ENCODE results near the gene ENTPD6. TPM values are rescaled to one million over a fixed set of nuclear protein-coding genes. Genes with fewer than 3 reads are reported as not detected.

The ENTPD6 gene
- total and polyA plus RNA-seq, 9 donors, result 34.9 to 73.8 (median 47.1) TPM

DNA sequence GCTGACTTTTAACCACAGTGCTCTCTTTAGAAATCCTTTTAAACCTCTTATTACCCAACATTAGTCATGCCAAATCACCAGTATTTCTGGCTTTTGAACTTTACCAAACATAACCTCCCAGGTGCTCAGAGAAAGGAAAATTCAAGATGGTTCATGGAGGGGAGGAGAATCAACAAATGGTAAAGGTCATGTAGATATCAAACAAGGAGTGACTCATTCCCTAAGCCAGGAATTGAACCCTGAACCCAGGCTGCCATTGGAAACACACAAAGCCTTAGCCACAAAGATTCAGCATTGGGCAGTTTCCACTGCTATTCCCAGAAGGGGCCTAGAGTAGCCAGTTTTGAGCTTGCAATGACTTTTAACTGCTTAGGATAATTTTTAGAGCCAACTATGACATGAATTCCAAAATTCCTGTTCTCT is 21.6 kb upstream of the ENTPD6 start:
- Histone ChIP-seq H3K36me3 (no peaks in the 10 kb centered on the region), H3K9me3 (no peaks in the 10 kb centered on the region), H3K27ac (no peak overlapping the region), H3K4me3 (no peak overlapping the region), H3K4me1 (ENCODE audit: insufficient read depth) (peaks cover 10% of the 10 kb centered on the region), H3K27me3 (no peaks in the 10 kb centered on the region)
- TF ChIP-seq, protein P1, sequence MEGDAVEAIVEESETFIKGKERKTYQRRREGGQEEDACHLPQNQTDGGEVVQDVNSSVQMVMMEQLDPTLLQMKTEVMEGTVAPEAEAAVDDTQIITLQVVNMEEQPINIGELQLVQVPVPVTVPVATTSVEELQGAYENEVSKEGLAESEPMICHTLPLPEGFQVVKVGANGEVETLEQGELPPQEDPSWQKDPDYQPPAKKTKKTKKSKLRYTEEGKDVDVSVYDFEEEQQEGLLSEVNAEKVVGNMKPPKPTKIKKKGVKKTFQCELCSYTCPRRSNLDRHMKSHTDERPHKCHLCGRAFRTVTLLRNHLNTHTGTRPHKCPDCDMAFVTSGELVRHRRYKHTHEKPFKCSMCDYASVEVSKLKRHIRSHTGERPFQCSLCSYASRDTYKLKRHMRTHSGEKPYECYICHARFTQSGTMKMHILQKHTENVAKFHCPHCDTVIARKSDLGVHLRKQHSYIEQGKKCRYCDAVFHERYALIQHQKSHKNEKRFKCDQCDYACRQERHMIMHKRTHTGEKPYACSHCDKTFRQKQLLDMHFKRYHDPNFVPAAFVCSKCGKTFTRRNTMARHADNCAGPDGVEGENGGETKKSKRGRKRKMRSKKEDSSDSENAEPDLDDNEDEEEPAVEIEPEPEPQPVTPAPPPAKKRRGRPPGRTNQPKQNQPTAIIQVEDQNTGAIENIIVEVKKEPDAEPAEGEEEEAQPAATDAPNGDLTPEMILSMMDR (IDR thresholded peaks at IDR 0.05), result no peak
- TF ChIP-seq POLR2A (IDR thresholded peaks at IDR 0.05) (no peak), EP300 (IDR thresholded peaks at IDR 0.05) (no peak)
- intact Hi-C loops (cut with DNase I), result loop anchor here in 2 of 4 donors (10.0 kb wide), 1 partner anchor 89 kb away; the partner anchor contains the start of gene VSX1 (in 2 of the 2)
- no peak for DNase-seq

DNA sequence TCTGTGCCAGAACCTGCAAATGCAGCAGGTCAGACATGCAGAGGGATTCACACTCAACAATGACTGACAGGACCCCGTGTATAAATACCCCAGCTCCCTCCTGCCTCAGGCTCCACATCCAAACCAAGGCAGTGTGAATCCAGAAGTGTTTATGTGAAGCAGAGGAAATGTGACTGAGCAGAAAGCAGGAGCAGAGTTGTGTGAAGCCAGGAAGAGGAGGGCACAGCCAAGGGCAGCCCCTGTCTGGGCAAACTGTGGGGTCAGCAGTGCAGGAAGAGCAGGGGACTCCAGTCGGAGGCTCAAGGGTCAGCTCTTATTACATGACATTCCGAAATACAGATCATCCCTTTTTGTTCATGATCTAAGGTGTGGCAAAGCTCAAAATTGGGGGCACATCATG is 19.3 kb upstream of the ENTPD6 start:
- Histone ChIP-seq H3K4me1 (ENCODE audit: insufficient read depth) (peaks cover 10% of the 10 kb centered on the region), H3K27ac (no peak overlapping the region), H3K36me3 (no peaks in the 10 kb centered on the region), H3K4me3 (no peak overlapping the region), H3K9me3 (no peaks in the 10 kb centered on the region), H3K27me3 (no peaks in the 10 kb centered on the region)
- 80 to 92% (median 87%) methylated on average over 3 of the region's 3 CpGs for WGBS, 3 donors
- no peak for DNase-seq
- TF ChIP-seq, protein P1 (IDR thresholded peaks at IDR 0.05), result no peak
- TF ChIP-seq POLR2A (IDR thresholded peaks at IDR 0.05) (no peak), EP300 (IDR thresholded peaks at IDR 0.05) (no peak)
- intact Hi-C loops (cut with DNase I), result loop anchor here in 3 of 4 donors (5.0 to 10.0 kb wide), 2 partner anchors 91 to 179 kb away; partner anchors contain the start of gene VSX1 (in 2 of the 3)

DNA sequence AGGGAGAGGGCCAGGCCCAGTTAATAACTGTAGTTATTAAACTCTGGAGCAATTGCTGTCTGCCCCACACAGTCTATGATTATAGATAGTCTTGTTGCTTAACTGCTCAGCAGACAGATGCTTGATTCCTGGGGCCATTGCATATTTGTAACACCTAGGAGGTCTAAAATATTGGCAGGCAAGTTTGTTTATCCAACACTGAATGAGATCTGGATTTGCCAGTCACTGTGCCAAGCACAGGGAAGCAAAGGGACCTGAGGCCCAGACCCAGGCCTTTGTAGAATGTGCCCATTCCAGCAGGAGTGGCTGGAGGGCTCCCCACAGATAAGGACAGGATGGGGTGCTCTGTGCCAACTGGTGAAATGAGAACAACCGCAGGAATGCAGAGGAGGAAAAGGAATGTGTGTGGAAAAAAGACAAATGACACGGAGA is 17.6 kb upstream of the ENTPD6 start:
- no peaks in the 10 kb centered on the region for H3K9me3 ChIP-seq
- DNase-seq, result no peak
- no peaks in the 10 kb centered on the region for H3K27me3 ChIP-seq
- TF ChIP-seq POLR2A (IDR thresholded peaks at IDR 0.05) (no peak), EP300 (IDR thresholded peaks at IDR 0.05) (no peak)
- TF ChIP-seq, protein P1 (IDR thresholded peaks at IDR 0.05), result no peak
- intact Hi-C loops (cut with DNase I), result loop anchor here in 3 of 4 donors (5.0 to 10.0 kb wide), 2 partner anchors 93 to 181 kb away; partner anchors contain the start of gene VSX1 (in 2 of the 3)
- peaks cover 10% of the 10 kb centered on the region for H3K4me1 ChIP-seq (ENCODE audit: insufficient read depth)
- H3K36me3 ChIP-seq, result no peaks in the 10 kb centered on the region
- 18 to 42% (median 20%) methylated on average over 2 of the region's 2 CpGs for WGBS, 3 donors
- H3K4me3 ChIP-seq, result no peak overlapping the region
- H3K27ac ChIP-seq, result no peak overlapping the region

DNA sequence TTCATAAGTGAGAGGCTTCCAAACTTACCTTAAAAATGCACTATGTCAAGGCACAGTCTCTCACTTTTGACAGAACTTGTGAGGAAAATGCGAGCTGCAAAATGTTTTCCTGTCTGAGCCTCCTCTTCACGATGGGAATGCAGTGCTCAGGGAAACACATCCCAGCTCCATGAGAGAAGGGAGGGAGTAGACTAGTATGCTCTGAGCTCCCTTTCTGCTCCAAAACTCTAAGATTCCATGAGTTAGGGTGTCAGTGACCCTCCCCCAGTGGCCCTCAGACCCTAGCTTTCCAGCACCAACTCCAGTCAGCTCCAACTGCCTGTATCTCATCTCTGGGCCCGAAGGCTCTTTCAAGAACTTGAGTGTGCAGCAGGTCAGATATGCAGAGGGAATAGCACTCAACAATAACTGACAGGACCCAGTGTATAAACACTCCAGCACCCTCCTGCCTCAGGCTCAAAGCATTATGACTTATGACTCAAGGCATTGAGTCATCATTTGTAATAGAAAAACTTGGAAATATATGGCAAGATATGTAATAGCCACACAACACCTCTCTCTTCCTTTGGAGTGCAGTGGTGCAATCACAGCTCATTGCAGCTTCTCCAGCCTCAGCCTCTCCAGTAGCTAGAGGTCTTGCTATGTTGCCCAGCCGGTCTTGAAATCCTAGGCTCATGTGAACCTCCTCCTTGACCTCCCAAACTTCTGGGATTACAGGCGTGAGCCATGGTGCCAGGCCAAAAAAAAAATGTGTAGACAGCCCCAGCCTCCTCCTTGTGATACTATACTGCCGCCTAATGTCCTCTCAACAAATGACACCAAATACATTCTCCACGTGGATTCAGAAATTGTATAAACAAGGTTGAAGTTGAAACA is 16.7 kb upstream of the ENTPD6 start:
- intact Hi-C loops (cut with DNase I), result loop anchor here in 3 of 4 donors (5.0 to 10.0 kb wide), 2 partner anchors 94 to 182 kb away; partner anchors contain the start of gene VSX1 (in 2 of the 3)
- H3K27ac ChIP-seq, result no peak overlapping the region
- H3K9me3 ChIP-seq, result no peaks in the 10 kb centered on the region
- peak in 2 of 5 donors; percentile 49 to 59 for DNase-seq
- TF ChIP-seq, protein P1 (IDR thresholded peaks at IDR 0.05), result peak; percentile 49 to 61 (median 53)
- no peak for TF ChIP-seq EP300 (IDR thresholded peaks at IDR 0.05)
- H3K4me1 ChIP-seq (ENCODE audit: insufficient read depth), result peaks cover 10% of the 10 kb centered on the region
- H3K27me3 ChIP-seq, result no peaks in the 10 kb centered on the region
- 22 to 25% (median 25%) methylated on average over 7 of the region's 7 CpGs for WGBS, 3 donors
- no peak overlapping the region for H3K4me3 ChIP-seq
- H3K36me3 ChIP-seq, result no peaks in the 10 kb centered on the region

Measured in ovary (tissue), 9 donors.